ENCODE measurements around the gene IFNLR1.

DNA sequence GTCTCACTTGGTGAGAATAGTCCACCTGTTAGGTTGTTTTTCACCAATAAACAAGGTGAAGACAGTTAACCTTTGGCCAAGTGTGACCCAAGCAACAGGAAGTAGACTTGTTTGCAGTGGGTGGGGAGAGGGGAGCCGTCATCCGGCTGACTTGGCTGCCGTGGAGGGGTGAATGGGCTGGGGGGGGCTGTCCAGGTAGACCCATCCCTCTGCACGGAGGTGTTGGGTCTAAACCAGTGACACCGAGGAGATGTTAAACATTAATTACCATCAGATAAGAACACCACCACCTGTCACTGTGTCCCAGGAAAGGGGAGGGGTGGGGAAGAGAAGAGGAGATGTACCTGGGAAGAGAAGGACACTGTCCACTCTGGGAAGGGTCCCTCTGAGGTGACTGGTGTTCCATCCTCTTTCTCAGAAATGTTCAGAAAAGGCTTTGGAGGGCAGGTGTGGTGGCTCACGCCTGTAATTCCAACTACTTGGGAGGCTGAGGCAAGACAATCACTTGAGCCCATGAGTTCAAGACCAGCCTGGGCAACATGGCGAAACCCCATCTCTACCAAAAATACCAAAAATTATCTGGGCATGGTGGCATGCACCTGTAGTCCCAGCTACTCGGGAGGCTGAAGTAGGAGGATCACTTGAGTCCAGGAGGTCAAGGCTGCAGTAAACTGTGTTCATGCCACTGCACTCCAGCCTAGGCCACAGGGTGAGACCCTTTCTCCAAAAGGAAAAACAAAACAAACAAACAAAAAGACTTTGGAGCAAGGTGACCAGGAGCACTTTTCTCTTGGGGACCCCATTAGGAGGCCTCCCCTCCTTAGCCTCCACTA is 68.5 kb downstream of the IFNLR1 start:
- no peak for TF ChIP-seq POLR2AphosphoS5 (IDR thresholded peaks at IDR 0.05; ENCODE audit: low read depth, low read length)
- no peak for TF ChIP-seq TAF1 (IDR thresholded peaks at IDR 0.05; ENCODE audit: borderline replicate concordance, insufficient read depth, low read length)
- TF ChIP-seq, protein P1, sequence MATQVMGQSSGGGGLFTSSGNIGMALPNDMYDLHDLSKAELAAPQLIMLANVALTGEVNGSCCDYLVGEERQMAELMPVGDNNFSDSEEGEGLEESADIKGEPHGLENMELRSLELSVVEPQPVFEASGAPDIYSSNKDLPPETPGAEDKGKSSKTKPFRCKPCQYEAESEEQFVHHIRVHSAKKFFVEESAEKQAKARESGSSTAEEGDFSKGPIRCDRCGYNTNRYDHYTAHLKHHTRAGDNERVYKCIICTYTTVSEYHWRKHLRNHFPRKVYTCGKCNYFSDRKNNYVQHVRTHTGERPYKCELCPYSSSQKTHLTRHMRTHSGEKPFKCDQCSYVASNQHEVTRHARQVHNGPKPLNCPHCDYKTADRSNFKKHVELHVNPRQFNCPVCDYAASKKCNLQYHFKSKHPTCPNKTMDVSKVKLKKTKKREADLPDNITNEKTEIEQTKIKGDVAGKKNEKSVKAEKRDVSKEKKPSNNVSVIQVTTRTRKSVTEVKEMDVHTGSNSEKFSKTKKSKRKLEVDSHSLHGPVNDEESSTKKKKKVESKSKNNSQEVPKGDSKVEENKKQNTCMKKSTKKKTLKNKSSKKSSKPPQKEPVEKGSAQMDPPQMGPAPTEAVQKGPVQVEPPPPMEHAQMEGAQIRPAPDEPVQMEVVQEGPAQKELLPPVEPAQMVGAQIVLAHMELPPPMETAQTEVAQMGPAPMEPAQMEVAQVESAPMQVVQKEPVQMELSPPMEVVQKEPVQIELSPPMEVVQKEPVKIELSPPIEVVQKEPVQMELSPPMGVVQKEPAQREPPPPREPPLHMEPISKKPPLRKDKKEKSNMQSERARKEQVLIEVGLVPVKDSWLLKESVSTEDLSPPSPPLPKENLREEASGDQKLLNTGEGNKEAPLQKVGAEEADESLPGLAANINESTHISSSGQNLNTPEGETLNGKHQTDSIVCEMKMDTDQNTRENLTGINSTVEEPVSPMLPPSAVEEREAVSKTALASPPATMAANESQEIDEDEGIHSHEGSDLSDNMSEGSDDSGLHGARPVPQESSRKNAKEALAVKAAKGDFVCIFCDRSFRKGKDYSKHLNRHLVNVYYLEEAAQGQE (IDR thresholded peaks at IDR 0.05; ENCODE audit: insufficient read depth in 1 of 2, low read depth in 2 of 2, low read length in 2 of 2): no peak
- TF ChIP-seq FOXP2 (optimal IDR thresholded peaks at IDR 0.05; ENCODE audit: borderline replicate concordance, extremely low read depth, extremely low read length, insufficient read depth): no peak

All from PFSK-1 (cell line).